ENCODE data around the gene SLIT1.

SLIT1 gene

GRCh38 chr10:97142834-97143233 is 42.9 kb downstream of the SLIT1 start:
- Histone ChIP-seq H3K36me3 (ENCODE audit: insufficient read depth, low read length) (no peaks in the 10 kb centered on the region), H3K4me3 (ENCODE audit: low read depth, low read length, poor library complexity, severe bottlenecking) (no peak overlapping the region), H3K4me2 (ENCODE audit: low read length) (no peak overlapping the region), H3K79me2 (ENCODE audit: insufficient read depth, low read length) (no peaks in the 10 kb centered on the region), H4K20me1 (ENCODE audit: insufficient read depth, low read length) (no peaks in the 10 kb centered on the region), H3K27ac (ENCODE audit: low read depth, low read length, poor library complexity, severe bottlenecking) (no peak overlapping the region), H3K9me3 (ENCODE audit: low read length) (no peaks in the 10 kb centered on the region), H3K9ac (ENCODE audit: low read length) (no peak overlapping the region), H3K9me2 (ENCODE audit: low read depth, low read length) (no peaks in the 10 kb centered on the region), H3K27me3 (ENCODE audit: insufficient read depth, low read length) (no peaks in the 10 kb centered on the region), H2AFZ (ENCODE audit: low read length) (no peak overlapping the region), H3F3A (ENCODE audit: insufficient read depth, low read length) (no peaks in the 10 kb centered on the region), H3K4me1 (ENCODE audit: insufficient read depth, low read length, severe bottlenecking) (peaks cover 14% of the 10 kb centered on the region)
- no peak for TF ChIP-seq EZH2 (IDR thresholded peaks at IDR 0.05; ENCODE audit: borderline replicate concordance, low read length)
- TF ChIP-seq, protein P1, sequence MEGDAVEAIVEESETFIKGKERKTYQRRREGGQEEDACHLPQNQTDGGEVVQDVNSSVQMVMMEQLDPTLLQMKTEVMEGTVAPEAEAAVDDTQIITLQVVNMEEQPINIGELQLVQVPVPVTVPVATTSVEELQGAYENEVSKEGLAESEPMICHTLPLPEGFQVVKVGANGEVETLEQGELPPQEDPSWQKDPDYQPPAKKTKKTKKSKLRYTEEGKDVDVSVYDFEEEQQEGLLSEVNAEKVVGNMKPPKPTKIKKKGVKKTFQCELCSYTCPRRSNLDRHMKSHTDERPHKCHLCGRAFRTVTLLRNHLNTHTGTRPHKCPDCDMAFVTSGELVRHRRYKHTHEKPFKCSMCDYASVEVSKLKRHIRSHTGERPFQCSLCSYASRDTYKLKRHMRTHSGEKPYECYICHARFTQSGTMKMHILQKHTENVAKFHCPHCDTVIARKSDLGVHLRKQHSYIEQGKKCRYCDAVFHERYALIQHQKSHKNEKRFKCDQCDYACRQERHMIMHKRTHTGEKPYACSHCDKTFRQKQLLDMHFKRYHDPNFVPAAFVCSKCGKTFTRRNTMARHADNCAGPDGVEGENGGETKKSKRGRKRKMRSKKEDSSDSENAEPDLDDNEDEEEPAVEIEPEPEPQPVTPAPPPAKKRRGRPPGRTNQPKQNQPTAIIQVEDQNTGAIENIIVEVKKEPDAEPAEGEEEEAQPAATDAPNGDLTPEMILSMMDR (IDR thresholded peaks at IDR 0.05; ENCODE audit: low read length), result no peak

- Histone ChIP-seq H3K27ac (ENCODE audit: low read depth, low read length, poor library complexity, severe bottlenecking) (peak overlapping the region; percentile 43), H3K79me2 (ENCODE audit: insufficient read depth, low read length) (no peaks in the 10 kb centered on the region), H3K27me3 (ENCODE audit: insufficient read depth, low read length) (no peaks in the 10 kb centered on the region), H3K4me3 (ENCODE audit: low read depth, low read length, poor library complexity, severe bottlenecking) (no peak overlapping the region), H3K9me3 (ENCODE audit: low read length) (no peaks in the 10 kb centered on the region), H3F3A (ENCODE audit: insufficient read depth, low read length) (no peaks in the 10 kb centered on the region), H3K36me3 (ENCODE audit: insufficient read depth, low read length) (no peaks in the 10 kb centered on the region), H2AFZ (ENCODE audit: low read length) (no peak overlapping the region), H3K4me1 (ENCODE audit: insufficient read depth, low read length, severe bottlenecking) (peaks cover 22% of the 10 kb centered on the region), H3K9me2 (ENCODE audit: low read depth, low read length) (no peaks in the 10 kb centered on the region), H4K20me1 (ENCODE audit: insufficient read depth, low read length) (no peaks in the 10 kb centered on the region), H3K9ac (ENCODE audit: low read length) (no peak overlapping the region), H3K4me2 (ENCODE audit: low read length) (peak overlapping the region; percentile 4; the same call in 1 of the 2 replicates)
- TF ChIP-seq, protein P1 (IDR thresholded peaks at IDR 0.05; ENCODE audit: low read length), result no peak
- no peak for TF ChIP-seq EZH2 (IDR thresholded peaks at IDR 0.05; ENCODE audit: borderline replicate concordance, low read length)
These were observed 44.6 kb downstream of the SLIT1 start for GRCh38 chr10:97140902-97141745.

GRCh38 chr10:97140049-97140846 is 45.5 kb downstream of the SLIT1 start:
- H3K9me2 ChIP-seq (ENCODE audit: low read depth, low read length), result no peaks in the 10 kb centered on the region
- H4K20me1 ChIP-seq (ENCODE audit: insufficient read depth, low read length), result no peaks in the 10 kb centered on the region
- H3K27ac ChIP-seq (ENCODE audit: low read depth, low read length, poor library complexity, severe bottlenecking), result peak overlapping the region; percentile 43
- 0 out of 2 replicates have a peak overlapping the region, but pooled peaks have one; percentile 4 for H3K4me2 ChIP-seq (ENCODE audit: low read length)
- no peaks in the 10 kb centered on the region for H3K79me2 ChIP-seq (ENCODE audit: insufficient read depth, low read length)
- no peak for TF ChIP-seq EZH2 (IDR thresholded peaks at IDR 0.05; ENCODE audit: borderline replicate concordance, low read length)
- TF ChIP-seq, protein P1 (IDR thresholded peaks at IDR 0.05; ENCODE audit: low read length), result no peak
- no peaks in the 10 kb centered on the region for H3K36me3 ChIP-seq (ENCODE audit: insufficient read depth, low read length)
- H3K9me3 ChIP-seq (ENCODE audit: low read length), result no peaks in the 10 kb centered on the region
- H3K4me3 ChIP-seq (ENCODE audit: low read depth, low read length, poor library complexity, severe bottlenecking), result no peak overlapping the region
- no peaks in the 10 kb centered on the region for H3F3A ChIP-seq (ENCODE audit: insufficient read depth, low read length)
- H3K4me1 ChIP-seq (ENCODE audit: insufficient read depth, low read length, severe bottlenecking), result peaks cover 30% of the 10 kb centered on the region
- H2AFZ ChIP-seq (ENCODE audit: low read length), result no peak overlapping the region
- H3K9ac ChIP-seq (ENCODE audit: low read length), result no peak overlapping the region; the same call in 1 of the 2 replicates
- no peaks in the 10 kb centered on the region for H3K27me3 ChIP-seq (ENCODE audit: insufficient read depth, low read length)
